Fibroblast of lung (primary cell): ENCODE data around the gene PPM1D. TPM values are rescaled to one million over a fixed set of nuclear protein-coding genes. Genes with fewer than 3 reads are reported as not detected.

Experiments
- DNase-seq, 2 donors: peaks; one replicate each; pipeline versions ENCODE4 v3.0.0 to v3.0.0-alpha.2; 2010; ENCODE audit warnings: low read depth in 2 of 2
- H2AFZ ChIP-seq: 2 replicates; pipeline ENCODE4 v1.5.1; 2012; ENCODE audit warnings: low read length, control low read depth, inconsistent platforms
- H3K27ac ChIP-seq: 2 replicates; pipeline ENCODE4 v1.5.1; 2011; ENCODE audit warnings: low read length, control low read depth; ENCODE audit not compliant: insufficient read depth
- H3K27me3 ChIP-seq: 2 replicates; pipeline ENCODE4 v1.5.1; 2011; ENCODE audit warnings: mild to moderate bottlenecking, low read length; ENCODE audit not compliant: control insufficient read depth, insufficient read depth
- H3K36me3 ChIP-seq: 2 replicates; pipeline ENCODE4 v1.5.1; 2011; ENCODE audit warnings: low read length; ENCODE audit not compliant: control insufficient read depth, insufficient read depth
- H3K4me1 ChIP-seq: 2 replicates; pipeline ENCODE4 v1.5.1; 2011; ENCODE audit warnings: low read length; ENCODE audit not compliant: control insufficient read depth, insufficient read depth; ENCODE audit errors: extremely low read depth
- H3K4me2 ChIP-seq: 2 replicates; pipeline ENCODE4 v1.5.1; 2011; ENCODE audit warnings: low read length, control low read depth; ENCODE audit not compliant: insufficient read depth; ENCODE audit errors: extremely low read depth
- H3K4me3 ChIP-seq, 4 experiments: fragments of 200-600 bp in 1 of 4; sonication (generic) in 1 of 4; replicated peaks in 1 of 4; 2 replicates each; pipeline ENCODE4 v1.5.1; 2011 to 2016; ENCODE audit warnings: low read length in 4 of 4, low read depth in 3 of 4, mild to moderate bottlenecking in 3 of 4, control low read depth in 2 of 4, inconsistent platforms in 1 of 4, mixed read lengths in 1 of 4; ENCODE audit not compliant: insufficient read depth in 1 of 4; ENCODE audit errors: control extremely low read depth in 1 of 4
- H3K79me2 ChIP-seq: 2 replicates; pipeline ENCODE4 v1.5.1; 2012; ENCODE audit warnings: mild to moderate bottlenecking, low read length, inconsistent platforms; ENCODE audit not compliant: control insufficient read depth, insufficient read depth
- H3K9ac ChIP-seq: 2 replicates; pipeline ENCODE4 v1.5.1; 2011; ENCODE audit warnings: mild to moderate bottlenecking, low read length, control low read depth; ENCODE audit not compliant: insufficient read depth
- H3K9me3 ChIP-seq: 2 replicates; pipeline ENCODE4 v1.5.1; 2012; ENCODE audit warnings: low read depth, low read length; ENCODE audit not compliant: control insufficient read depth, insufficient read depth
- H4K20me1 ChIP-seq: 2 replicates; pipeline ENCODE4 v1.5.1; 2011; ENCODE audit warnings: low read length; ENCODE audit not compliant: control insufficient read depth, insufficient read depth; ENCODE audit errors: extremely low read depth
- CTCF ChIP-seq, 2 donors: IDR thresholded peaks in 1 of 2; conservative IDR thresholded peaks in 1 of 2; 1 replicate in 1 of 2; 2 replicates in 1 of 2; pipeline ENCODE4 v1.5.1; 2011 to 2012; ENCODE audit warnings: low read length in 2 of 2, control low read depth in 1 of 2, inconsistent platforms in 1 of 2, low read depth in 1 of 2, mild to moderate bottlenecking in 1 of 2
- EZH2 ChIP-seq: IDR thresholded peaks from 2 replicates; pipeline ENCODE4 v1.5.1; 2012; ENCODE audit warnings: low read length, control low read depth, mild to moderate bottlenecking; ENCODE audit errors: missing control alignments
- polyA plus RNA-seq, 2 donors: library from polyadenylated mRNA; depleted of rRNA in 1 of 2; stranded (reverse) in 1 of 2; unstranded in 1 of 2; fragments of >200 nt; gene quantifications; 2 replicates each; pipeline ENCODE4 v1.2.1, GENCODE V29; 2011 to 2012; ENCODE audit warnings: missing spikeins in 1 of 2
- total RNA-seq: library from RNA; depleted of rRNA; stranded (reverse); fragments of >200 nt; gene quantifications from 2 replicates; pipeline ENCODE4 v1.2.1, GENCODE V29; 2014

Gene PPM1D
- total and polyA plus RNA-seq, 2 donors (not counting 1 experiment from before 2014, with no cell fraction given): 6.8 to 12.4 TPM

GRCh38 chr17:60645918-60646523, 46.0 kb downstream of the PPM1D start:
- peaks cover 2% of the 10 kb centered on the region for H3K36me3 ChIP-seq
- no peak overlapping the region for H3K4me2 ChIP-seq
- H3K27me3 ChIP-seq: no peaks in the 10 kb centered on the region
- no peaks in the 10 kb centered on the region for H3K9me3 ChIP-seq
- H3K9ac ChIP-seq: no peak overlapping the region
- H2AFZ ChIP-seq: no peak overlapping the region
- H3K4me1 ChIP-seq: no peaks in the 10 kb centered on the region
- TF ChIP-seq EZH2: no peak
- no peak for TF ChIP-seq CTCF (conservative IDR thresholded peaks at IDR 0.05 in 1 of 2, IDR thresholded peaks at IDR 0.05 in 1 of 2; ENCODE audit: low read depth in 1 of 2, low read length in 2 of 2)
- no peak for DNase-seq
- no peak overlapping the region for H3K27ac ChIP-seq
- H3K4me3 ChIP-seq: no peak overlapping the region
- H3K79me2 ChIP-seq: peaks cover 5% of the 10 kb centered on the region
- no peaks in the 10 kb centered on the region for H4K20me1 ChIP-seq

GRCh38 chr17:60646701-60647100, 46.7 kb downstream of the PPM1D start:
- Histone ChIP-seq H3K27me3 (no peaks in the 10 kb centered on the region), H3K4me1 (no peaks in the 10 kb centered on the region), H3K79me2 (peaks cover 5% of the 10 kb centered on the region), H4K20me1 (no peaks in the 10 kb centered on the region), H3K4me2 (no peak overlapping the region), H3K4me3 (no peak overlapping the region), H3K9ac (no peak overlapping the region), H3K9me3 (no peaks in the 10 kb centered on the region), H3K36me3 (peaks cover 2% of the 10 kb centered on the region), H2AFZ (no peak overlapping the region), H3K27ac (no peak overlapping the region)
- DNase-seq: no peak
- TF ChIP-seq EZH2: no peak
- TF ChIP-seq CTCF (conservative IDR thresholded peaks at IDR 0.05 in 1 of 2, IDR thresholded peaks at IDR 0.05 in 1 of 2; ENCODE audit: low read depth in 1 of 2, low read length in 2 of 2): no peak

GRCh38 chr17:60647705-60648104, 47.7 kb downstream of the PPM1D start:
- no peaks in the 10 kb centered on the region for H3K9me3 ChIP-seq
- peaks cover 2% of the 10 kb centered on the region for H3K36me3 ChIP-seq
- H4K20me1 ChIP-seq: no peaks in the 10 kb centered on the region
- H3K79me2 ChIP-seq: peaks cover 7% of the 10 kb centered on the region
- H3K4me3 ChIP-seq: no peak overlapping the region
- no peak overlapping the region for H3K27ac ChIP-seq
- no peak overlapping the region for H3K4me2 ChIP-seq
- H2AFZ ChIP-seq: no peak overlapping the region
- H3K4me1 ChIP-seq: no peaks in the 10 kb centered on the region
- no peak for DNase-seq
- no peak for TF ChIP-seq EZH2
- no peak for TF ChIP-seq CTCF (conservative IDR thresholded peaks at IDR 0.05 in 1 of 2, IDR thresholded peaks at IDR 0.05 in 1 of 2; ENCODE audit: low read depth in 1 of 2, low read length in 2 of 2)
- no peaks in the 10 kb centered on the region for H3K27me3 ChIP-seq
- no peak overlapping the region for H3K9ac ChIP-seq
